Mesothelial cell of epicardium (in vitro differentiated cells): ENCODE results near the gene ADAMTS13. TPM values are rescaled to one million over a fixed set of nuclear protein-coding genes. Genes with fewer than 3 reads are reported as not detected.
"Not testable (repeated sequence)": the region's sequence is repeated elsewhere in the genome, so short reads cannot be mapped to it uniquely, and the experiment has no call there.

ENCODE experiments used
- DNase-seq, 2 experiments: peaks; one replicate each; pipeline ENCODE4 v3.0.0; 2021; ENCODE audit warnings: low spot score in 2 of 2; ENCODE audit not compliant: unreplicated experiment in 2 of 2
- H3K27ac Mint-ChIP-seq: 2 replicates; pipeline ENCODE4 v1.8.0; 2021; ENCODE audit warnings: mixed read lengths
- H3K27me3 Mint-ChIP-seq: 2 replicates; pipeline ENCODE4 v1.8.0; 2021; ENCODE audit warnings: low read depth, mixed read lengths
- H3K36me3 Mint-ChIP-seq: 2 replicates; pipeline ENCODE4 v1.8.0; 2021; ENCODE audit warnings: mixed read lengths
- H3K4me1 Mint-ChIP-seq: 2 replicates; pipeline ENCODE4 v1.8.0; 2021; ENCODE audit warnings: mixed read lengths
- H3K4me3 Mint-ChIP-seq: 2 replicates; pipeline ENCODE4 v1.8.0; 2021; ENCODE audit warnings: mild to moderate bottlenecking, moderate library complexity, mixed read lengths
- H3K9me3 Mint-ChIP-seq: 2 replicates; pipeline ENCODE4 v1.8.0; 2021; ENCODE audit warnings: mixed read lengths
- CTCF ChIP-seq: fragments of 200-600 bp; sonication (generic); IDR thresholded peaks from one replicate; pipeline ENCODE4 v1.5.0; 2021; ENCODE audit warnings: antibody characterized with exemption; ENCODE audit not compliant: unreplicated experiment
- total RNA-seq: library from RNA; stranded (reverse); gene quantifications from 3 replicates; pipeline ENCODE4 v1.2.1, GENCODE V29; 2021

The ADAMTS13 gene
- total RNA-seq, 1 donor from 2014 or later: 21.3 TPM

GRCh38 chr9:133443982-133444381 is 21.8 kb downstream of the ADAMTS13 start:
- Mint-ChIP-seq H3K27ac (no peak overlapping the region), H3K27me3 (peaks cover 9% of the 10 kb centered on the region), H3K36me3 (no peaks in the 10 kb centered on the region), H3K4me3 (no peak overlapping the region), H3K4me1 (no peaks in the 10 kb centered on the region), H3K9me3 (no peaks in the 10 kb centered on the region)
- no peak for TF ChIP-seq CTCF
- DNase-seq: no peak

- H3K9me3 Mint-ChIP-seq: no peaks in the 10 kb centered on the region
- DNase-seq: no peak
- no peaks in the 10 kb centered on the region for H3K36me3 Mint-ChIP-seq
- H3K4me1 Mint-ChIP-seq: no peaks in the 10 kb centered on the region
- no peak overlapping the region for H3K4me3 Mint-ChIP-seq
- peaks cover 9% of the 10 kb centered on the region for H3K27me3 Mint-ChIP-seq
- TF ChIP-seq CTCF: no peak
- no peak overlapping the region for H3K27ac Mint-ChIP-seq
Observed at GRCh38 chr9:133445293-133445969, 23.3 kb downstream of the ADAMTS13 start.

- H3K27ac Mint-ChIP-seq: no peak overlapping the region
- H3K36me3 Mint-ChIP-seq: no peaks in the 10 kb centered on the region
- no peaks in the 10 kb centered on the region for H3K4me1 Mint-ChIP-seq
- TF ChIP-seq CTCF: no peak
- peaks cover 9% of the 10 kb centered on the region for H3K27me3 Mint-ChIP-seq
- H3K9me3 Mint-ChIP-seq: no peaks in the 10 kb centered on the region
- H3K4me3 Mint-ChIP-seq: no peak overlapping the region
- no peak for DNase-seq
Observed at GRCh38 chr9:133448487-133448972, 26.4 kb downstream of the ADAMTS13 start.

- DNase-seq: no peak
- no peak overlapping the region for H3K27ac Mint-ChIP-seq
Observed at GRCh38 chr9:133449760-133450159, 27.6 kb downstream of the ADAMTS13 start.

GRCh38 chr9:133451865-133452264 is 29.7 kb downstream of the ADAMTS13 start:
- H3K27me3 Mint-ChIP-seq, H3K27ac Mint-ChIP-seq, H3K4me1 Mint-ChIP-seq, DNase-seq, H3K9me3 Mint-ChIP-seq, H3K4me3 Mint-ChIP-seq, H3K36me3 Mint-ChIP-seq: not testable (repeated sequence)

More at GRCh38 chr9:133449760-133450159, 27.6 kb downstream of the ADAMTS13 start:
- peaks cover 9% of the 10 kb centered on the region for H3K27me3 Mint-ChIP-seq
- no peak for TF ChIP-seq CTCF
- H3K36me3 Mint-ChIP-seq: no peaks in the 10 kb centered on the region
- no peaks in the 10 kb centered on the region for H3K4me1 Mint-ChIP-seq
- no peaks in the 10 kb centered on the region for H3K9me3 Mint-ChIP-seq
- H3K4me3 Mint-ChIP-seq: no peak overlapping the region

GRCh38 chr9:133452562-133452961 is 30.4 kb downstream of the ADAMTS13 start:
- Mint-ChIP-seq H3K36me3 (no peaks in the 10 kb centered on the region), H3K9me3 (no peaks in the 10 kb centered on the region), H3K27me3 (no peaks in the 10 kb centered on the region), H3K4me1 (no peaks in the 10 kb centered on the region), H3K4me3 (no peak overlapping the region), H3K27ac (no peak overlapping the region)
- no peak for DNase-seq
- no peak for TF ChIP-seq CTCF
